B cell (primary cell): Measurements from ENCODE around the gene TTLL5.

Experiments used
- EZH2 ChIP-seq: IDR thresholded peaks from 2 replicates; pipeline ENCODE4 v1.6.1; 2012; ENCODE audit warnings: borderline replicate concordance, low read depth, mild to moderate bottlenecking, moderate library complexity, low read length; ENCODE audit not compliant: insufficient read depth, poor library complexity, severe bottlenecking
- TF ChIP-seq, protein P1 (sequence below): fragments of 200-600 bp; IDR thresholded peaks from one replicate; pipeline ENCODE4 v1.8.0; 2022; ENCODE audit warnings: antibody characterized with exemption, mild to moderate bottlenecking

GRCh38 chr14:75837151-75837787 is 176.2 kb downstream of the TTLL5 start:
- TF ChIP-seq, protein P1, sequence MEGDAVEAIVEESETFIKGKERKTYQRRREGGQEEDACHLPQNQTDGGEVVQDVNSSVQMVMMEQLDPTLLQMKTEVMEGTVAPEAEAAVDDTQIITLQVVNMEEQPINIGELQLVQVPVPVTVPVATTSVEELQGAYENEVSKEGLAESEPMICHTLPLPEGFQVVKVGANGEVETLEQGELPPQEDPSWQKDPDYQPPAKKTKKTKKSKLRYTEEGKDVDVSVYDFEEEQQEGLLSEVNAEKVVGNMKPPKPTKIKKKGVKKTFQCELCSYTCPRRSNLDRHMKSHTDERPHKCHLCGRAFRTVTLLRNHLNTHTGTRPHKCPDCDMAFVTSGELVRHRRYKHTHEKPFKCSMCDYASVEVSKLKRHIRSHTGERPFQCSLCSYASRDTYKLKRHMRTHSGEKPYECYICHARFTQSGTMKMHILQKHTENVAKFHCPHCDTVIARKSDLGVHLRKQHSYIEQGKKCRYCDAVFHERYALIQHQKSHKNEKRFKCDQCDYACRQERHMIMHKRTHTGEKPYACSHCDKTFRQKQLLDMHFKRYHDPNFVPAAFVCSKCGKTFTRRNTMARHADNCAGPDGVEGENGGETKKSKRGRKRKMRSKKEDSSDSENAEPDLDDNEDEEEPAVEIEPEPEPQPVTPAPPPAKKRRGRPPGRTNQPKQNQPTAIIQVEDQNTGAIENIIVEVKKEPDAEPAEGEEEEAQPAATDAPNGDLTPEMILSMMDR: no peak
- no peak for TF ChIP-seq EZH2
